ENCODE measurements around the gene GRHL1.

GRCh38 chr2:10035633-10036032, 84.1 kb downstream of the GRHL1 start:
- TF ChIP-seq EZH2 (IDR thresholded peaks at IDR 0.05; ENCODE audit: borderline replicate concordance, low read length), result no peak
- no peak for TF ChIP-seq CTCF (conservative IDR thresholded peaks at IDR 0.05 in 1 of 2, IDR thresholded peaks at IDR 0.05 in 1 of 2; ENCODE audit: extremely low read depth in 1 of 2, insufficient read depth in 1 of 2, low read depth in 1 of 2, low read length in 2 of 2)

Data from mammary epithelial cell (primary cell).